Measurements from ENCODE around the gene ABHD13. TPM values are rescaled to one million over a fixed set of nuclear protein-coding genes. Genes with fewer than 3 reads are reported as not detected.

The ABHD13 gene
- total RNA-seq = 10 to 100 TPM; 10.3 to 19.8 (median 12.7) TPM
- 1 to 10 TPM; 7.9 to 8.2 TPM for polyA plus RNA-seq
- total RNA-seq = 20.3 reads per million, percentile 51 among the genes with 10 or more reads in this experiment

DNA sequence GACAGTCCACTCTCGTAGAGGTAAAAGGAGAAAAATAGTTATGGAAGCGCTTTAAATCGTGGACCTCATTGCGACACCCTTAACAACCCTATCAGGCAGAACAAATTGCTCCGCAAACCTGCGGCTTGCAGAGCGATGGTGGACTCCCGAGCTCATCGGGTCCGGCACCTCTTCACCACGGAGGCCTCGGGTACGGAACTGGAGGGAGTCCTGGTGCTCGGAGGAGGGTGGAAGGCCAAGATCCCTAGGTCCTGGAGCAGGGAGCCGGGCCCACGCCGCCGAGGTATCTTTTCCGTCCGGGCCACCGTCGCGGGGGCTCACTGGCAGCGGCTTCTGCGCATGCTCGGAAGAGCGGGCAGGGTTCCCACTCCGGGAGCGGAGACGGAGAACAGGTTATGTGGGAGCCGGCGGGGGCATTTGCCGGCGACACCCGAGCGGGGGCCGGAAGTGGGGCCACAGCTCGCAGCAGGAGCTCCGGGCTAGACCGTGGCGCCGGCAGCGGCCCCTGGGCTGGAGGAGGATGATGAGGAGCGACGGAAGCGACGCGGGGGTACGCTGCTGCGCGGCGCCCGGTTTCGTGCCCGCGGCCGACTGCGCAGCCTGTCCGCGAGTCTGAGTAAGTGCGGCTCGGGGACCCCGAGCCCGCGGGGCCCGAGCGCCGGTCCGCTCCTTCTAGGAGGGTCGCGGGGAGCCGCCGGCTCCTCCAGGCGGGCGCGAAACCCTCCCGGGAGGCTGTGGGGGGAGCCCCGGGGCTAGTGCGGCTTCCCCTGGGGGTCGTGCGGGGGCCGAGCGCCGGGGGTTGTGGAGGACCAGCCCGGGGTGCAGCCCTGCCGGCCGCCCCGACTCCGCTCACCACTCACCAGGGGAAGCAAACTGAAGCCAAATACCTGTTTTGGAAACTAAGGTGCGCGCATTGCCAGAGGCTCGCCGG is at the start of gene ABHD13:
Gene ABHD13, plus strand, starts transcription at position 349 of the 931 bp plus-strand sequence. CDS start 10,827 bp downstream, outside the sequence.
- intact Hi-C loops (cut with micrococcal nuclease) = loop anchor here (1.0 to 10.0 kb wide), 8 partner anchors 9 to 1684 kb away; partner anchors contain the start of genes ARGLU1 (in 1 of the 2), EFNB2 (in 1 of the 2), IRS2 (in 1 of the 2) and TNFSF13B (in 1 of the 2)
- ATAC-seq (peak; percentile 81), DNase-seq (peak; percentile 88 to 98 (median 93))
- no peaks in the 10 kb centered on the region for H3K9me3 ChIP-seq (ENCODE audit: control insufficient read depth in 2 of 3, low read length in 3 of 3)
- CTCF ChIA-PET = interaction anchor here (0.6 kb wide), 1 partner anchor 45 kb away, joined by 3 read pairs; no protein-coding TSS in a partner anchor
- Mint-ChIP-seq H3K36me3 (peaks cover 0 to 6% (median 0%) of the 10 kb centered on the region in 5 donors), H3K27me3 (peaks cover 0 to 4% (median 0%) of the 10 kb centered on the region in 5 donors), H3K9me3 (peaks cover 0 to 15% (median 0%) of the 10 kb centered on the region in 11 donors), H3K27ac (peak within 1 kb of the TSS; percentile 95 to 98 (median 96)), H3K4me1 (peaks cover 16 to 77% (median 72%) of the 10 kb centered on the region in 7 donors), H3K4me3 (peak within 1 kb of the TSS; percentile 92 to 98 (median 96))
- H3K36me3 ChIP-seq (ENCODE audit: control insufficient read depth in 2 of 3, insufficient read depth in 3 of 3, low read length in 3 of 3) = peaks cover 0 to 8% (median 0%) of the 10 kb centered on the region in 3 experiments
- POLR2A ChIA-PET = interaction anchor here (0.8 to 2.0 kb wide), 7 partner anchors 14 to 1567 kb away, joined by 3 to 12 read pairs (median 3); partner anchors contain the start of gene TNFSF13B
- peaks cover 34 to 50% of the 10 kb centered on the region in 2 donors for H3K4me1 ChIP-seq (ENCODE audit: control insufficient read depth in 2 of 2, insufficient read depth in 2 of 2, low read length in 2 of 2)
- H3K27ac ChIP-seq (ENCODE audit: low read depth, low read length) = peak within 1 kb of the TSS; percentile 79
- no peaks in the 10 kb centered on the region for H3K27me3 ChIP-seq (ENCODE audit: control insufficient read depth in 2 of 2, insufficient read depth in 2 of 2, low read length in 2 of 2)
- peak within 1 kb of the TSS; percentile 98 for H3K4me3 ChIP-seq (ENCODE audit: low read length)

DNA sequence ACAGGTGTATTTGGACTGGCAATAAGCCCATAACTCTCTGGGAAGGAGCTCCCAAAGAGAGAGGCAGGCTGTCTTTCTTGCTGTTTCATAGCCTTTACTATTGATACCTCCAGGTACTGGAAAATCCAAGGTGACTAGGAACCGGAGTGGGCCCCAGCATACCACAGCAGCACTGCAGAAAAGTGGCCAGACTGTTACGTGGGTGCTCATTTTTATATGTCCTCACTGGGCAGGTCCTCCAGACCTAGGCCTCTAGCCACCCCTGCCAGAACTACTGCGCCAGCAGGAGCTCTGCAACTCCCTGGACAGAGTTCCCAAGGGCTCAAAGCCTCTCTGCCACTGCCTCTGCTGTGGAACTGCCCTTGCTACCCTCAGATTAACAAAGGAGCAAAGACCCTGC is 49.3 kb upstream of the ABHD13 start:
- Mint-ChIP-seq H3K36me3 (peaks cover 0 to 22% (median 9%) of the 10 kb centered on the region in 5 donors), H3K4me1 (no peaks in the 10 kb centered on the region), H3K4me3 (no peak overlapping the region), H3K27me3 (peaks cover 6 to 31% (median 14%) of the 10 kb centered on the region in 5 donors), H3K27ac (no peak overlapping the region), H3K9me3 (peaks cover 7 to 44% (median 21%) of the 10 kb centered on the region in 11 donors)
- DNase-seq (no peak), ATAC-seq (no peak)
- ChIA-PET CTCF (no interaction called here), POLR2A (no interaction called here)
- no peaks in the 10 kb centered on the region for H3K27me3 ChIP-seq (ENCODE audit: control insufficient read depth in 2 of 2, insufficient read depth in 2 of 2, low read length in 2 of 2)
- intact Hi-C loops (cut with micrococcal nuclease) = no loop called here
- H3K36me3 ChIP-seq (ENCODE audit: control insufficient read depth in 2 of 3, insufficient read depth in 3 of 3, low read length in 3 of 3) = no peaks in the 10 kb centered on the region
- H3K9me3 ChIP-seq (ENCODE audit: control insufficient read depth in 2 of 3, low read length in 3 of 3) = no peaks in the 10 kb centered on the region
- no peak overlapping the region for H3K27ac ChIP-seq (ENCODE audit: low read depth, low read length)
- H3K4me1 ChIP-seq (ENCODE audit: control insufficient read depth in 2 of 2, insufficient read depth in 2 of 2, low read length in 2 of 2) = no peaks in the 10 kb centered on the region
- H3K4me3 ChIP-seq (ENCODE audit: low read length) = no peak overlapping the region

DNA sequence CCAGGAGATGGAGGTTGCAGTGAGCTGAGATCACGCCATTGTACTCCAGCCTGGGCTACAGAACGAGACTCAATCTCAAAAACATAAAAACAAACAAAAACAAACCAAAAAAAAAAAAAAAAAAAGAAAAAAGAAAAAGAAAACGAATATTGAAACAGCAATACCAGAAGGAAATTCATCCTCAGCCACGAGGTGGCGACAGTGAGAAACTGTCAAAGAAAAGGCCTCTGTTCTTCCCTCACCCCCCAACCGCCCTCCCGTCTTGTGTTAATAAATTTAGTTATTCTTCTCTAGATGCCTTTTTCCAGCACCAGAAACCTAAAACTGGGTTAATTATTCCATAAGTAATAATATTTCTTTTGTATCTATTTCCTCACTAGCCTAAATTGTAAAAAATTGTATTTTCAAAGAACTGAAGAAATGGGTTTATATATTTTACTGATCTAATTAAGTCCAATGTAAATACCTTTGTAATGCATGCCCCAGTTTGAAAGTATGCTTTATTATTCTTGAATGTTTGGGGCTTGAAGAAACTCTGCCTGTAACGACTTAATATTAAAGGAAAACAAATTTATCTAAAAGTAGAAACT is 41.4 kb upstream of the ABHD13 start:
- H3K27ac ChIP-seq (ENCODE audit: low read depth, low read length) = no peak overlapping the region
- no peaks in the 10 kb centered on the region for H3K9me3 ChIP-seq (ENCODE audit: control insufficient read depth in 2 of 3, low read length in 3 of 3)
- peak; percentile 37 for ATAC-seq
- H3K27ac Mint-ChIP-seq = no peak overlapping the region
- no peak overlapping the region for H3K4me3 ChIP-seq (ENCODE audit: low read length)
- H3K4me3 Mint-ChIP-seq = no peak overlapping the region
- no peaks in the 10 kb centered on the region for H3K36me3 ChIP-seq (ENCODE audit: control insufficient read depth in 2 of 3, insufficient read depth in 3 of 3, low read length in 3 of 3)
- CTCF ChIA-PET = interaction anchor here (0.5 to 2.0 kb wide), 3 partner anchors 143 to 721 kb away, joined by 3 to 5 read pairs (median 4); no protein-coding TSS in a partner anchor
- peak in 8 of 9 donors; percentile 18 to 51 (median 36) for DNase-seq
- H3K4me1 ChIP-seq (ENCODE audit: control insufficient read depth in 2 of 2, insufficient read depth in 2 of 2, low read length in 2 of 2) = no peaks in the 10 kb centered on the region
- H3K9me3 Mint-ChIP-seq = peaks cover 0 to 22% (median 12%) of the 10 kb centered on the region in 11 donors
- H3K27me3 ChIP-seq (ENCODE audit: control insufficient read depth in 2 of 2, insufficient read depth in 2 of 2, low read length in 2 of 2) = no peaks in the 10 kb centered on the region
- intact Hi-C loops (cut with micrococcal nuclease) = loop anchor here (1.0 to 2.0 kb wide), 5 partner anchors 39 to 720 kb away; partner anchors contain the start of genes ABHD13 (in 1 of the 2) and LIG4 (in 1 of the 2)
- peaks cover 0 to 9% (median 0%) of the 10 kb centered on the region in 5 donors for H3K36me3 Mint-ChIP-seq
- POLR2A ChIA-PET = no interaction called here
- H3K4me1 Mint-ChIP-seq = no peaks in the 10 kb centered on the region
- H3K27me3 Mint-ChIP-seq = peaks cover 0 to 12% (median 2%) of the 10 kb centered on the region in 5 donors

DNA sequence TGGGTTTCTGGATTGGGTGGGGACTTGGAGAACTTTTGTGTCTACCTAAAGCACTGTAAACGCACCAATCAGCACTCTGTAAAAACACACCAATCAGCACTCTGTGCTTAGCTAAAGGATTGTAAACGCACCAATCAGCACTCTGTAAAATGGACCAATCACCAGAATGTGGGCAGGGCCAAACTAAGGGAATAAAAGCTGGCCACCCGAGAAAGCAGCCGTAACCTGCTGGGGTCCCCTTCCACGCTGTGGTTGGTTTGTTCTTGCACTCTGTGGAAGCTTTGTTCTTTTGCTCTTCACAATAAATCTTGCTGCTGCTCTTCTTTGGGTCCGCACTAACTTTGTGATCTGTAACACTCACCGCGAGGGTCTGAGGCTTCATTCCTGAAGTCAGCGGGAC is 40.1 kb upstream of the ABHD13 start:
- no peak overlapping the region for H3K4me3 ChIP-seq (ENCODE audit: low read length)
- peaks cover 0 to 8% (median 0%) of the 10 kb centered on the region in 5 donors for H3K27me3 Mint-ChIP-seq

DNA sequence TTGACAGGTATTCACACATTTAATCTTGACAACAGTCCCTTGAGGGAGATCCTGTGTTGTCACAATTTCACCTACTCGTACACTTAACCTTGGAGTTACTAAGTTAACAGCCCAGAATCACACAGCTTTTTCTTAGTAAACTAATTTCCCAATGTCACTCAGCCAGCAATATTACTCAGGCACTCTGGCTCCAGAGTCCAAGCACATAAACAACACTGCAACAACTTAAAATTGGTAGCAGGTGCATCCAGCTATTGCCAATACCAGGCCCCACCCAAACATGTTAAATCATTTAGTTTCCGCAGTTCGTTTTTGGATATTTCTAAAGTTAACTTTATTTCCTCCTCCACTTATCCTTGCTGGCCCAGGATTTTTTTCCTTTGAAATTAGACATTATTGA is 35.5 kb upstream of the ABHD13 start:
- intact Hi-C loops (cut with micrococcal nuclease) = no loop called here
- Mint-ChIP-seq H3K4me3 (no peak overlapping the region), H3K27ac (no peak overlapping the region), H3K9me3 (no peaks in the 10 kb centered on the region), H3K27me3 (peaks cover 0 to 16% (median 4%) of the 10 kb centered on the region in 5 donors), H3K4me1 (no peaks in the 10 kb centered on the region), H3K36me3 (no peaks in the 10 kb centered on the region)
- no peaks in the 10 kb centered on the region for H3K9me3 ChIP-seq (ENCODE audit: control insufficient read depth in 2 of 3, low read length in 3 of 3)
- no peak overlapping the region for H3K4me3 ChIP-seq (ENCODE audit: low read length)
- DNase-seq = no peak
- no peaks in the 10 kb centered on the region for H3K4me1 ChIP-seq (ENCODE audit: control insufficient read depth in 2 of 2, insufficient read depth in 2 of 2, low read length in 2 of 2)
- no peak overlapping the region for H3K27ac ChIP-seq (ENCODE audit: low read depth, low read length)
- ChIA-PET CTCF (interaction anchor here (0.6 kb wide), 3 partner anchors 45 to 895 kb away, joined by 3 to 4 read pairs (median 4); no protein-coding TSS in a partner anchor), POLR2A (interaction anchor here (0.8 kb wide), 1 partner anchor 77 kb away, joined by 3 read pairs; no protein-coding TSS in a partner anchor)
- no peaks in the 10 kb centered on the region for H3K36me3 ChIP-seq (ENCODE audit: control insufficient read depth in 2 of 3, insufficient read depth in 3 of 3, low read length in 3 of 3)
- no peak for ATAC-seq
- no peaks in the 10 kb centered on the region for H3K27me3 ChIP-seq (ENCODE audit: control insufficient read depth in 2 of 2, insufficient read depth in 2 of 2, low read length in 2 of 2)

More for the DNA sequence above, 40.1 kb upstream of the ABHD13 start:
- Mint-ChIP-seq H3K4me3 (no peak overlapping the region), H3K27ac (no peak overlapping the region), H3K9me3 (peaks cover 0 to 9% (median 6%) of the 10 kb centered on the region in 11 donors), H3K4me1 (no peaks in the 10 kb centered on the region), H3K36me3 (no peaks in the 10 kb centered on the region)
- Histone ChIP-seq H3K36me3 (ENCODE audit: control insufficient read depth in 2 of 3, insufficient read depth in 3 of 3, low read length in 3 of 3) (no peaks in the 10 kb centered on the region), H3K27ac (ENCODE audit: low read depth, low read length) (no peak overlapping the region), H3K27me3 (ENCODE audit: control insufficient read depth in 2 of 2, insufficient read depth in 2 of 2, low read length in 2 of 2) (no peaks in the 10 kb centered on the region), H3K9me3 (ENCODE audit: control insufficient read depth in 2 of 3, low read length in 3 of 3) (no peaks in the 10 kb centered on the region), H3K4me1 (ENCODE audit: control insufficient read depth in 2 of 2, insufficient read depth in 2 of 2, low read length in 2 of 2) (no peaks in the 10 kb centered on the region)
- intact Hi-C loops (cut with micrococcal nuclease) = no loop called here
- no peak for DNase-seq
- POLR2A ChIA-PET = no interaction called here
- ATAC-seq = no peak
- CTCF ChIA-PET = interaction anchor here (0.6 kb wide), 1 partner anchor 724 kb away, joined by 3 read pairs; no protein-coding TSS in a partner anchor

DNA sequence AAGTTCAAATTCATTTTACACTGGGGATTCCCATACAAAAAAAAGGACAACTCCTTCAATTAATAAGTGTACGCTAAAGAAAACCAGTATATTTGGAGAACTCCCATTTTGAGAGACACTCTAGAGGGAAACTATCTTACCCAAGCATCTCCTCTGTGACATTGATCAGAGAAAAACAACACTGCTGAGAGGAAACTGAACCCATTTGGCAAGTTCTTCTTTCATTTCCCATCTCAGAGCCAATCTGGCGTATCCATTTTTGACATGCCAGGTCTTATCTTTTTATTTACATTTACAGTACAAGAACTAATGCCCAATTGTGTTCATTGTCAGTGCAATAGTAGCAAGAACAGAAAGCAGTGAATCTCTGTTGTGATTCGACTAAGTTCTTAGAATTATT is 33.0 kb upstream of the ABHD13 start:
- H3K4me3 Mint-ChIP-seq = no peak overlapping the region

More for the DNA sequence above, 33.0 kb upstream of the ABHD13 start:
- H3K27ac ChIP-seq (ENCODE audit: low read depth, low read length) = no peak overlapping the region
- ChIA-PET POLR2A (no interaction called here), CTCF (no interaction called here)
- Mint-ChIP-seq H3K4me1 (no peaks in the 10 kb centered on the region), H3K9me3 (no peaks in the 10 kb centered on the region), H3K27me3 (peaks cover 5 to 24% (median 6%) of the 10 kb centered on the region in 5 donors), H3K27ac (no peak overlapping the region), H3K36me3 (no peaks in the 10 kb centered on the region)
- DNase-seq (no peak), ATAC-seq (no peak)
- intact Hi-C loops (cut with micrococcal nuclease) = no loop called here
- no peaks in the 10 kb centered on the region for H3K9me3 ChIP-seq (ENCODE audit: control insufficient read depth in 2 of 3, low read length in 3 of 3)
- H3K27me3 ChIP-seq (ENCODE audit: control insufficient read depth in 2 of 2, insufficient read depth in 2 of 2, low read length in 2 of 2) = no peaks in the 10 kb centered on the region
- no peaks in the 10 kb centered on the region for H3K4me1 ChIP-seq (ENCODE audit: control insufficient read depth in 2 of 2, insufficient read depth in 2 of 2, low read length in 2 of 2)
- no peak overlapping the region for H3K4me3 ChIP-seq (ENCODE audit: low read length)
- no peaks in the 10 kb centered on the region for H3K36me3 ChIP-seq (ENCODE audit: control insufficient read depth in 2 of 3, insufficient read depth in 3 of 3, low read length in 3 of 3)
